ENCODE measurements around the gene CUL9. TPM values are rescaled to one million over a fixed set of nuclear protein-coding genes. Genes with fewer than 3 reads are reported as not detected.

The CUL9 gene
- polyA plus RNA-seq, 3 donors = 2.9 to 68.8 (median 3.8) TPM

GRCh38 chr6:43261198-43261597 is 79.2 kb downstream of the CUL9 start:
- Histone ChIP-seq H3K79me2 (ENCODE audit: insufficient read depth, low read length) (no peaks in the 10 kb centered on the region), H3K4me3 (replicated peaks in 1 of 3; ENCODE audit: low read depth in 2 of 3, low read length in 3 of 3) (no peak overlapping the region), H2AFZ (ENCODE audit: insufficient read depth, low read depth, low read length, poor library complexity, severe bottlenecking) (no peak overlapping the region), H3K36me3 (replicated peaks in 1 of 2; ENCODE audit: control insufficient read depth in 1 of 2, insufficient read depth in 2 of 2, low read length in 2 of 2) (no peaks in the 10 kb centered on the region), H3K9ac (ENCODE audit: insufficient read depth, low read length, poor library complexity, severe bottlenecking) (no peak overlapping the region), H3K27me3 (ENCODE audit: control insufficient read depth in 2 of 2, insufficient read depth in 2 of 2, low read length in 2 of 2) (no peaks in the 10 kb centered on the region), H4K20me1 (ENCODE audit: insufficient read depth, low read length) (no peaks in the 10 kb centered on the region), H3K27ac (ENCODE audit: low read depth in 1 of 2, low read length in 2 of 2) (no peak overlapping the region), H3K4me2 (replicated peaks; ENCODE audit: extremely low read depth, low read length, poor library complexity, severe bottlenecking) (no peak overlapping the region), H3K9me3 (replicated peaks in 1 of 2; ENCODE audit: control insufficient read depth in 1 of 2, insufficient read depth in 1 of 2, low read length in 2 of 2) (no peaks in the 10 kb centered on the region), H3K4me1 (ENCODE audit: control insufficient read depth in 1 of 2, insufficient read depth in 2 of 2, low read length in 2 of 2) (no peaks in the 10 kb centered on the region)
- Mint-ChIP-seq H3K27ac (no peak overlapping the region), H3K36me3 (no peaks in the 10 kb centered on the region), H3K9me3 (no peaks in the 10 kb centered on the region), H3K27me3 (ENCODE audit: low read depth in 3 of 3) (peaks cover 6 to 22% (median 12%) of the 10 kb centered on the region in 3 donors), H3K4me3 (no peak overlapping the region), H3K4me1 (peaks cover 4% of the 10 kb centered on the region)
- 100% methylated on average over 1 of the region's 5 CpGs for WGBS (ENCODE audit: insufficient coverage)
- no peak for TF ChIP-seq CTCF (IDR thresholded peaks at IDR 0.05)
- DNase-seq = no peak
- intact Hi-C loops (cut with micrococcal nuclease) = loop anchor here (5.0 to 10.0 kb wide), 4 partner anchors 76 to 246 kb away; no protein-coding TSS in a partner anchor

DNA sequence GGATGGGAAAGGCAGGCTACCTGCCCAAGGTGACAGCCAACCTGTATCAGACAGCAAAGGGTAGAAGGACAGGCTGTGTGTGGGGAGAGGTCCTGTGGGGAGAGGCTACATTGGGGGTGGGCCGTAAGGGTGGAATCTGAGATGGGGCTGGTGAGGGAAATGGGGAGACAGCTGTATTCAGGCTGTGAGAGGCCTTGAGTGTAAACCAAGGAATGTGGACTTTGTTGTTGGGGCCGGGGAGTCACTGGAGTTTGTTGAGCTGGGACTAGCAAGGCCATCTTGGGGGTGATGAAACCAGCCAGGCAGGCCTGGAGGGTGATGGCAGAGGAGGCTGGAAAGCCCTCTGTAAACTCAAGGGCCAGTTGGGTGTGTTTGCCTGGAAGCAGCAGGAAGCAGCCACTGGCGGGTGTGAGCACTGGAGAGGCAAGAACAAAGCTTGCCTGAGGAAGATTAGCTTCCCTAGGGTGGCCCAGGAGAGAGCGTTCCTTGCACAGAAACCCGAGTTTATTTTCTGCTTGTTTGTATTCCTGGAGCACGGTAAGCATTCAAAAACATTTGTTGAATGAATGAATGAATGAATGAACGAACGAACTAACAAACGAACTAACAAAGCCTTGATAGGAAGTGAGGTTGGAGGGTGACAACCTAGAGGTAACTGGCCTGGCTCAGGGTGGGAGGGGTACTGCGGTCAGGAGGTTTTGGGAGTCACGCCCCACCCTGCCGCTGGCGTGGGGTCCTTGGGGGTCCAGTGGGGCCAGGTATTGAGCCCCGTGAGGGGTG is 80.2 kb downstream of the CUL9 start:
- H3K4me2 ChIP-seq (replicated peaks; ENCODE audit: extremely low read depth, low read length, poor library complexity, severe bottlenecking) = no peak overlapping the region
- no peaks in the 10 kb centered on the region for H3K27me3 ChIP-seq (ENCODE audit: control insufficient read depth in 2 of 2, insufficient read depth in 2 of 2, low read length in 2 of 2)
- no peaks in the 10 kb centered on the region for H3K79me2 ChIP-seq (ENCODE audit: insufficient read depth, low read length)
- no peaks in the 10 kb centered on the region for H3K36me3 ChIP-seq (replicated peaks in 1 of 2; ENCODE audit: control insufficient read depth in 1 of 2, insufficient read depth in 2 of 2, low read length in 2 of 2)
- TF ChIP-seq CTCF (IDR thresholded peaks at IDR 0.05) = no peak
- no peaks in the 10 kb centered on the region for H4K20me1 ChIP-seq (ENCODE audit: insufficient read depth, low read length)
- H3K9me3 Mint-ChIP-seq = no peaks in the 10 kb centered on the region
- H3K36me3 Mint-ChIP-seq = no peaks in the 10 kb centered on the region
- peaks cover 4% of the 10 kb centered on the region for H3K4me1 Mint-ChIP-seq
- H2AFZ ChIP-seq (ENCODE audit: insufficient read depth, low read depth, low read length, poor library complexity, severe bottlenecking) = no peak overlapping the region
- no peaks in the 10 kb centered on the region for H3K4me1 ChIP-seq (ENCODE audit: control insufficient read depth in 1 of 2, insufficient read depth in 2 of 2, low read length in 2 of 2)
- H3K27ac Mint-ChIP-seq = peak overlapping the region in 1 of 7 donors; percentile 26
- no peak overlapping the region for H3K4me3 ChIP-seq (replicated peaks in 1 of 3; ENCODE audit: low read depth in 2 of 3, low read length in 3 of 3)
- no peak for DNase-seq
- 89% methylated on average over 14 of the region's 14 CpGs for WGBS (ENCODE audit: insufficient coverage)
- no peaks in the 10 kb centered on the region for H3K9me3 ChIP-seq (replicated peaks in 1 of 2; ENCODE audit: control insufficient read depth in 1 of 2, insufficient read depth in 1 of 2, low read length in 2 of 2)
- no peak overlapping the region for H3K9ac ChIP-seq (ENCODE audit: insufficient read depth, low read length, poor library complexity, severe bottlenecking)
- intact Hi-C loops (cut with micrococcal nuclease) = loop anchor here (2.0 to 10.0 kb wide), 5 partner anchors 75 to 245 kb away; no protein-coding TSS in a partner anchor
- H3K27ac ChIP-seq (ENCODE audit: low read depth in 1 of 2, low read length in 2 of 2) = no peak overlapping the region
- H3K4me3 Mint-ChIP-seq = no peak overlapping the region
- peaks cover 5 to 21% (median 12%) of the 10 kb centered on the region in 3 donors for H3K27me3 Mint-ChIP-seq (ENCODE audit: low read depth in 3 of 3)

All from CD14-positive monocyte (primary cell).